Measurements from ENCODE around the gene DIAPH3.

The DIAPH3 gene

DNA sequence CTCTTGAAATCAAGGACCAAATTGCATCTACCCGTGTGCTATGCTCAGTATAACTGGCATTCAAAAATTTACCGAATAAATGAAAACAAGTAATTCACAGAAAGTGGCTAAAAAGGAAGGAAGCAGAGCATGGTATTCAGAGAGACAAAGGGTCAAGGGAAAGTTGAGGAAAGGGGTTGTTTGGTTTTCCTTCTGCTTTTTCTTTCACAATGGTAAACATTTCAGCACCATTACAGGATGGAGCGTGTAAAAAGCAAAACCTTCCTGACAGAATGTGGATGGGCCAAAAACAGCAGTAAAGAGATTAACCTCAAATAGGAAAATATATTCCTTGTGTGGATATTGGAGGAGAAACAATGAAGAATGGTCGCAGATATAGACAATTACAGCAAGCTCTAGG lies 14.8 kb downstream of the DIAPH3 start:
- H2BK12ac ChIP-seq (ENCODE audit: low read length in 2 of 2): no peak overlapping the region
- no peak for DNase-seq
- no peak overlapping the region for H3K27ac ChIP-seq (ENCODE audit: low read length, poor library complexity, severe bottlenecking)
- no peak overlapping the region for H3K4me3 ChIP-seq (ENCODE audit: insufficient read depth in 1 of 2, low read depth in 1 of 2, low read length in 2 of 2)
- H3K4me2 ChIP-seq (ENCODE audit: low read length, poor library complexity, severe bottlenecking): no peak overlapping the region
- no peak overlapping the region for H2AK5ac ChIP-seq (ENCODE audit: low read length, severe bottlenecking)
- H2AFZ ChIP-seq (ENCODE audit: low read depth, low read length): no peak overlapping the region
- H3K14ac ChIP-seq (ENCODE audit: low read length in 2 of 2): no peak overlapping the region
- H3K9ac ChIP-seq (ENCODE audit: low read length): no peak overlapping the region
- no peak overlapping the region for H3K18ac ChIP-seq (ENCODE audit: low read depth in 1 of 2, low read length in 2 of 2)
- WGBS: 98% methylated on average over 3 of the region's 4 CpGs
- H3K36me3 ChIP-seq (ENCODE audit: control insufficient read depth in 1 of 2, insufficient read depth in 2 of 2, low read depth in 1 of 2, low read length in 2 of 2): peaks cover 0 to 2% of the 10 kb centered on the region in 2 experiments
- H4K91ac ChIP-seq (ENCODE audit: low read length): no peak overlapping the region
- peaks cover 1% of the 10 kb centered on the region for H3K4me1 ChIP-seq (ENCODE audit: control insufficient read depth, insufficient read depth, low read depth, low read length)
- H3K79me1 ChIP-seq (replicated peaks; ENCODE audit: low read length, poor library complexity, severe bottlenecking): no peaks in the 10 kb centered on the region
- H3K27me3 ChIP-seq (ENCODE audit: control insufficient read depth in 1 of 2, insufficient read depth in 1 of 2, low read length in 2 of 2): no peaks in the 10 kb centered on the region
- no peak overlapping the region for H2BK120ac ChIP-seq (ENCODE audit: low read depth, low read length)
- H3K4ac ChIP-seq (ENCODE audit: low read depth in 1 of 2, low read length in 2 of 2): no peak overlapping the region
- H4K8ac ChIP-seq (ENCODE audit: low read length): no peak overlapping the region
- H2BK5ac ChIP-seq (ENCODE audit: low read depth, low read length, poor library complexity, severe bottlenecking): no peak overlapping the region
- H2BK15ac ChIP-seq (ENCODE audit: low read depth, poor library complexity, severe bottlenecking): no peak overlapping the region
- no peak overlapping the region for H3K23ac ChIP-seq (ENCODE audit: low read length in 2 of 2)
- H3K9me3 ChIP-seq (ENCODE audit: control insufficient read depth, low read length): no peaks in the 10 kb centered on the region

DNA sequence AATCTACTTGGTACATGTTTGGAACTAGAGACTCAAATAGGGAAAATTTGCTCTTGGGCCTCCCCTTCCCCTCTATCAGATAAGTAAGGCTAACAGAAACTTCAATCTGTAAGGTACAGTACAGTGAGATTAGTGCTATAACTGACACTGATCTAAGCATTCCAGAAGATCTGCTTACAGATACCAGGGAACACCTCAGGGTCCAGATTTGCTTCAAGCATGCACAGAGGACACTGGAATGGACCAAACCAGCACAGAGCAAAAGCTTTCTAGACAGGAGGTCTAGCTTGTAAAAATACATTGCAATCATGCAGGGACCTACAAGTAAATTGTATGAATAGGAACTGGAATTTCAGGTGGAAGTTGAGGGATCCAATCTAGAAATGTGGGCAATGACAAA lies 16.4 kb downstream of the DIAPH3 start:
- no peak for DNase-seq
- no peak overlapping the region for H3K23ac ChIP-seq (ENCODE audit: low read length in 2 of 2)

DNA sequence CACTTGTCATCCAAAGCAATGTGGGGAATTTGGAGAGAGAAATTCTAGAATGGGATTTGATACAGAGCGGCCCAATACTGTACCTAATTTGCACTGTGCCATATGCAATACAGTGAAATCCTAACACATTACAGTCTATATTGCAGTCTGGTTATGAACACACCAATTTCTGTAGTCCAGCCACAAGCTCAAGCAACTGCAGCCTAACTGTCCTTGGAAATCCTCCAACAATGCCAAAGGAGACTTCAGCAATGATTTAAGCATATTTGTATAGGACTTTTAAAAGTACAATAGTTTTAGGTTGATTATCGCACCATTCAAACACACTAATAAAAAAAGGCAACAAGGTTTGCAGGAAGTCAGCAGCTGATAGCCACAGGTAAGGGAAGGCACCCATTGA lies 17.3 kb downstream of the DIAPH3 start:
- no peak overlapping the region for H2BK12ac ChIP-seq (ENCODE audit: low read length in 2 of 2)
- H3K4me3 ChIP-seq (ENCODE audit: insufficient read depth in 1 of 2, low read depth in 1 of 2, low read length in 2 of 2): no peak overlapping the region
- no peak overlapping the region for H2AK5ac ChIP-seq (ENCODE audit: low read length, severe bottlenecking)
- peaks cover 5% of the 10 kb centered on the region for H3K4me1 ChIP-seq (ENCODE audit: control insufficient read depth, insufficient read depth, low read depth, low read length)
- no peak overlapping the region for H2BK5ac ChIP-seq (ENCODE audit: low read depth, low read length, poor library complexity, severe bottlenecking)
- H3K4me2 ChIP-seq (ENCODE audit: low read length, poor library complexity, severe bottlenecking): no peak overlapping the region
- peaks cover 0 to 2% of the 10 kb centered on the region in 2 experiments for H3K36me3 ChIP-seq (ENCODE audit: control insufficient read depth in 1 of 2, insufficient read depth in 2 of 2, low read depth in 1 of 2, low read length in 2 of 2)
- WGBS: 100% methylated on average over 1 of the region's 2 CpGs
- H3K9ac ChIP-seq (ENCODE audit: low read length): no peak overlapping the region
- H4K8ac ChIP-seq (ENCODE audit: low read length): no peak overlapping the region
- no peak overlapping the region for H2BK120ac ChIP-seq (ENCODE audit: low read depth, low read length)
- H2BK15ac ChIP-seq (ENCODE audit: low read depth, poor library complexity, severe bottlenecking): no peak overlapping the region
- H4K91ac ChIP-seq (ENCODE audit: low read length): no peak overlapping the region
- H3K23ac ChIP-seq (ENCODE audit: low read length in 2 of 2): no peak overlapping the region
- DNase-seq: no peak
- H3K14ac ChIP-seq (ENCODE audit: low read length in 2 of 2): no peak overlapping the region
- H3K79me1 ChIP-seq (replicated peaks; ENCODE audit: low read length, poor library complexity, severe bottlenecking): no peaks in the 10 kb centered on the region
- no peak overlapping the region for H3K27ac ChIP-seq (ENCODE audit: low read length, poor library complexity, severe bottlenecking)
- H3K27me3 ChIP-seq (ENCODE audit: control insufficient read depth in 1 of 2, insufficient read depth in 1 of 2, low read length in 2 of 2): no peaks in the 10 kb centered on the region
- H3K9me3 ChIP-seq (ENCODE audit: control insufficient read depth, low read length): no peaks in the 10 kb centered on the region
- no peak overlapping the region for H2AFZ ChIP-seq (ENCODE audit: low read depth, low read length)
- H3K4ac ChIP-seq (ENCODE audit: low read depth in 1 of 2, low read length in 2 of 2): no peak overlapping the region
- H3K18ac ChIP-seq (ENCODE audit: low read depth in 1 of 2, low read length in 2 of 2): no peak overlapping the region

More for the DNA sequence above, 16.4 kb downstream of the DIAPH3 start:
- H3K27ac ChIP-seq (ENCODE audit: low read length, poor library complexity, severe bottlenecking): no peak overlapping the region
- no peak overlapping the region for H2AFZ ChIP-seq (ENCODE audit: low read depth, low read length)
- no peak overlapping the region for H2BK5ac ChIP-seq (ENCODE audit: low read depth, low read length, poor library complexity, severe bottlenecking)
- no peak overlapping the region for H2BK12ac ChIP-seq (ENCODE audit: low read length in 2 of 2)
- no peak overlapping the region for H4K8ac ChIP-seq (ENCODE audit: low read length)
- no peak overlapping the region for H4K91ac ChIP-seq (ENCODE audit: low read length)
- H3K9me3 ChIP-seq (ENCODE audit: control insufficient read depth, low read length): no peaks in the 10 kb centered on the region
- H3K4me1 ChIP-seq (ENCODE audit: control insufficient read depth, insufficient read depth, low read depth, low read length): peaks cover 5% of the 10 kb centered on the region
- no peaks in the 10 kb centered on the region for H3K79me1 ChIP-seq (replicated peaks; ENCODE audit: low read length, poor library complexity, severe bottlenecking)
- no peak overlapping the region for H3K9ac ChIP-seq (ENCODE audit: low read length)
- no peak overlapping the region for H3K4ac ChIP-seq (ENCODE audit: low read depth in 1 of 2, low read length in 2 of 2)
- H2BK120ac ChIP-seq (ENCODE audit: low read depth, low read length): no peak overlapping the region
- H2BK15ac ChIP-seq (ENCODE audit: low read depth, poor library complexity, severe bottlenecking): no peak overlapping the region
- H2AK5ac ChIP-seq (ENCODE audit: low read length, severe bottlenecking): no peak overlapping the region
- H3K18ac ChIP-seq (ENCODE audit: low read depth in 1 of 2, low read length in 2 of 2): no peak overlapping the region
- H3K14ac ChIP-seq (ENCODE audit: low read length in 2 of 2): no peak overlapping the region
- peaks cover 0 to 2% of the 10 kb centered on the region in 2 experiments for H3K36me3 ChIP-seq (ENCODE audit: control insufficient read depth in 1 of 2, insufficient read depth in 2 of 2, low read depth in 1 of 2, low read length in 2 of 2)
- H3K4me2 ChIP-seq (ENCODE audit: low read length, poor library complexity, severe bottlenecking): no peak overlapping the region
- H3K27me3 ChIP-seq (ENCODE audit: control insufficient read depth in 1 of 2, insufficient read depth in 1 of 2, low read length in 2 of 2): no peaks in the 10 kb centered on the region
- H3K4me3 ChIP-seq (ENCODE audit: insufficient read depth in 1 of 2, low read depth in 1 of 2, low read length in 2 of 2): no peak overlapping the region

DNA sequence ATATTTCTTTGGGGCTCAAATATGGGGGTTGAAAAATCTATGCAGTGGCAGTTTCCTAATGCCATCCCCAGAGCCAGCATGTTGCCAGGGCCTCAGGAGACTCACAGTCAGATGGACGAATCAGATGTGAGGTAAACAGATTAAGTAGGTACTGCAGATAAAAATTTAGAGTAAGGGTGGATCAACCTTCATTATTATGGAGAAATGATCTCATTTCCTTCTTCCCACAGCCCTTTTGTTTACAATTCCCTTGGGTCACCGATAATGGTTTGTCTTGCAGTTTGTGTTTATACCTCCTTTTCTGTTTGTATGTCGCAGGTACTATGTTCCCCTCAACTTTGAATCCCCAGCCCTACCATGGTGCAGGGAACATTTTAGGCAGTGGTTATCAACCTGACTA lies 20.0 kb downstream of the DIAPH3 start:
- Histone ChIP-seq H3K27ac (ENCODE audit: low read length, poor library complexity, severe bottlenecking) (no peak overlapping the region), H3K23ac (ENCODE audit: low read length in 2 of 2) (no peak overlapping the region), H3K18ac (ENCODE audit: low read depth in 1 of 2, low read length in 2 of 2) (no peak overlapping the region), H2BK120ac (ENCODE audit: low read depth, low read length) (no peak overlapping the region), H2BK15ac (ENCODE audit: low read depth, poor library complexity, severe bottlenecking) (no peak overlapping the region), H2BK12ac (ENCODE audit: low read length in 2 of 2) (no peak overlapping the region), H3K9me3 (ENCODE audit: control insufficient read depth, low read length) (no peaks in the 10 kb centered on the region), H3K36me3 (ENCODE audit: control insufficient read depth in 1 of 2, insufficient read depth in 2 of 2, low read depth in 1 of 2, low read length in 2 of 2) (no peaks in the 10 kb centered on the region), H4K91ac (ENCODE audit: low read length) (no peak overlapping the region), H3K27me3 (ENCODE audit: control insufficient read depth in 1 of 2, insufficient read depth in 1 of 2, low read length in 2 of 2) (no peaks in the 10 kb centered on the region), H4K8ac (ENCODE audit: low read length) (no peak overlapping the region), H3K14ac (ENCODE audit: low read length in 2 of 2) (no peak overlapping the region), H2AK5ac (ENCODE audit: low read length, severe bottlenecking) (no peak overlapping the region), H2AFZ (ENCODE audit: low read depth, low read length) (no peak overlapping the region), H3K4ac (ENCODE audit: low read depth in 1 of 2, low read length in 2 of 2) (no peak overlapping the region), H3K4me2 (ENCODE audit: low read length, poor library complexity, severe bottlenecking) (no peak overlapping the region), H3K4me3 (ENCODE audit: insufficient read depth in 1 of 2, low read depth in 1 of 2, low read length in 2 of 2) (no peak overlapping the region), H3K9ac (ENCODE audit: low read length) (no peak overlapping the region), H3K4me1 (ENCODE audit: control insufficient read depth, insufficient read depth, low read depth, low read length) (peaks cover 4% of the 10 kb centered on the region), H2BK5ac (ENCODE audit: low read depth, low read length, poor library complexity, severe bottlenecking) (no peak overlapping the region), H3K79me1 (replicated peaks; ENCODE audit: low read length, poor library complexity, severe bottlenecking) (no peaks in the 10 kb centered on the region)
- WGBS: 74% methylated on average over 3 of the region's 3 CpGs
- no peak for DNase-seq

Measured in mesenchymal stem cell (in vitro differentiated cells and primary cell).